ENCODE data around the gene PMS2. TPM values are rescaled to one million over a fixed set of nuclear protein-coding genes. Genes with fewer than 3 reads are reported as not detected.
"Not testable (repeated sequence)": the region's sequence is repeated elsewhere in the genome, so short reads cannot be mapped to it uniquely, and the experiment has no call there.

Gene PMS2
- 23.3 to 26.1 TPM (median 25.2 TPM) in 3 replicates for total RNA-seq

GRCh38 chr7:6008668-6009611 is at the start of gene PMS2, which contains the start of gene AIMP2:
TSS of gene PMS2 (minus strand) at chr7:6009049. CDS start at chr7:6009019, 30 bp downstream.
TSS of gene AIMP2 (plus strand) at chr7:6009272. CDS start at chr7:6009364, 92 bp downstream.
- Mint-ChIP-seq H3K4me3 (peak within 1 kb of the TSS; percentile 83), H3K9me3 (no peaks in the 10 kb centered on the region), H3K27me3 (ENCODE audit: low read depth) (no peaks in the 10 kb centered on the region), H3K4me1 (peaks cover 17% of the 10 kb centered on the region), H3K36me3 (peaks cover 8% of the 10 kb centered on the region), H3K27ac (peak within 1 kb of the TSS; percentile 98)
- DNase-seq (ENCODE audit: low spot score in 2 of 2, unreplicated experiment in 2 of 2): peak; percentile 94 to 98
- TF ChIP-seq CTCF (IDR thresholded peaks at IDR 0.05; ENCODE audit: unreplicated experiment): no peak

GRCh38 chr7:6057316-6058129 is 48.7 kb upstream of the PMS2 start:
- Mint-ChIP-seq H3K9me3 (no peaks in the 10 kb centered on the region), H3K4me1 (peaks cover 23% of the 10 kb centered on the region), H3K27ac (peak overlapping the region; percentile 98)

GRCh38 chr7:6056616-6057015 is 47.8 kb upstream of the PMS2 start:
- peaks cover 4% of the 10 kb centered on the region for H3K36me3 Mint-ChIP-seq
- H3K4me1 Mint-ChIP-seq: peaks cover 23% of the 10 kb centered on the region
- no peak overlapping the region for H3K27ac Mint-ChIP-seq
- no peaks in the 10 kb centered on the region for H3K9me3 Mint-ChIP-seq
- H3K27me3 Mint-ChIP-seq (ENCODE audit: low read depth): no peaks in the 10 kb centered on the region
- DNase-seq (ENCODE audit: low spot score in 2 of 2, unreplicated experiment in 2 of 2): no peak
- H3K4me3 Mint-ChIP-seq: peak overlapping the region; percentile 95
- no peak for TF ChIP-seq CTCF (IDR thresholded peaks at IDR 0.05; ENCODE audit: unreplicated experiment)

More at GRCh38 chr7:6057316-6058129, 48.7 kb upstream of the PMS2 start:
- peak overlapping the region; percentile 95 for H3K4me3 Mint-ChIP-seq
- TF ChIP-seq CTCF (IDR thresholded peaks at IDR 0.05; ENCODE audit: unreplicated experiment): no peak
- H3K27me3 Mint-ChIP-seq (ENCODE audit: low read depth): no peaks in the 10 kb centered on the region
- no peak for DNase-seq (ENCODE audit: low spot score in 2 of 2, unreplicated experiment in 2 of 2)
- peaks cover 4% of the 10 kb centered on the region for H3K36me3 Mint-ChIP-seq

GRCh38 chr7:6051185-6051584 is 42.3 kb upstream of the PMS2 start:
- H3K9me3 Mint-ChIP-seq; H3K27me3 Mint-ChIP-seq (ENCODE audit: low read depth); H3K4me1 Mint-ChIP-seq; DNase-seq (ENCODE audit: low spot score in 2 of 2, unreplicated experiment in 2 of 2); H3K27ac Mint-ChIP-seq; H3K4me3 Mint-ChIP-seq: not testable (repeated sequence)
- peaks cover 19% of the 10 kb centered on the region for H3K36me3 Mint-ChIP-seq

- Mint-ChIP-seq H3K36me3 (peaks cover 18% of the 10 kb centered on the region), H3K27me3 (ENCODE audit: low read depth) (no peaks in the 10 kb centered on the region), H3K4me3 (no peak overlapping the region), H3K9me3 (no peaks in the 10 kb centered on the region), H3K4me1 (no peaks in the 10 kb centered on the region), H3K27ac (no peak overlapping the region)
- TF ChIP-seq CTCF (IDR thresholded peaks at IDR 0.05; ENCODE audit: unreplicated experiment): no peak
- DNase-seq (ENCODE audit: low spot score in 2 of 2, unreplicated experiment in 2 of 2): no peak
Observed at GRCh38 chr7:6049780-6050179, 40.9 kb upstream of the PMS2 start.
